ENCODE results near the gene THOC6.
"Not testable (repeated sequence)": the region's sequence is repeated elsewhere in the genome, so short reads cannot be mapped to it uniquely, and the experiment has no call there.

The THOC6 gene

GRCh38 chr16:3035289-3035971 is 11.6 kb downstream of the THOC6 start:
- no peak for DNase-seq

GRCh38 chr16:3035972-3036725 is 12.3 kb downstream of the THOC6 start:
- no peak for DNase-seq

GRCh38 chr16:3036726-3037315 is 13.0 kb downstream of the THOC6 start, which contains the start of gene BICDL2:
BICDL2 (minus strand) TSS chr16:3036944; CDS start chr16:3035496, 1,448 bp downstream.
- no peak for DNase-seq

GRCh38 chr16:3038256-3038655 is 14.4 kb downstream of the THOC6 start:
- DNase-seq = no peak

GRCh38 chr16:3038896-3039295 is 15.1 kb downstream of the THOC6 start:
- DNase-seq = no peak

GRCh38 chr16:3042376-3042775 is 18.5 kb downstream of the THOC6 start:
- DNase-seq = no peak

GRCh38 chr16:3044708-3045107 is 20.9 kb downstream of the THOC6 start:
- DNase-seq = no peak

GRCh38 chr16:3045758-3046640 is 22.2 kb downstream of the THOC6 start, which contains the start of gene MMP25:
MMP25 (plus strand) TSS chr16:3046561; CDS start chr16:3046918, 357 bp downstream.
- DNase-seq = no peak

- DNase-seq = no peak
Observed at GRCh38 chr16:3046641-3047386, 23.0 kb downstream of the THOC6 start.

GRCh38 chr16:3047387-3047720 is 23.5 kb downstream of the THOC6 start:
- DNase-seq = no peak

- DNase-seq = no peak
Observed at GRCh38 chr16:3049921-3050481, 26.2 kb downstream of the THOC6 start.

GRCh38 chr16:3050487-3050886 is 26.7 kb downstream of the THOC6 start:
- no peak for DNase-seq

GRCh38 chr16:3051009-3051408 is 27.2 kb downstream of the THOC6 start:
- DNase-seq = no peak

- no peak for DNase-seq
Observed at GRCh38 chr16:3051494-3051893, 27.7 kb downstream of the THOC6 start.

- DNase-seq = not testable (repeated sequence)
Observed at GRCh38 chr16:3052571-3053329, 28.9 kb downstream of the THOC6 start.

- DNase-seq = not testable (repeated sequence)
Observed at GRCh38 chr16:3053330-3053710, 29.5 kb downstream of the THOC6 start.

- DNase-seq = no peak
Observed at GRCh38 chr16:3054965-3055733, 31.3 kb downstream of the THOC6 start.

- DNase-seq = not testable (repeated sequence)
Observed at GRCh38 chr16:3055734-3056115, 31.9 kb downstream of the THOC6 start.

- no peak for DNase-seq
Observed at GRCh38 chr16:3056336-3057180, 32.7 kb downstream of the THOC6 start.

All from activated gamma-delta T cell treated with Interleukin-2 at 50 U/mL for 16 hours (primary cell).